Sigmoid colon (tissue), 3 donors: ENCODE results near the gene COLEC11.

ENCODE experiments used
- CTCF ChIP-seq, 4 experiments: fragments of 450-650 bp in 3 of 4; fragments of 200-600 bp in 1 of 4; IDR thresholded peaks; one replicate each; pipeline ENCODE4 v1.5.1; 2016 to 2019; ENCODE audit warnings: antibody characterized with exemption in 4 of 4, mild to moderate bottlenecking in 3 of 4, moderate library complexity in 2 of 4
- POLR2A ChIP-seq, 2 donors: fragments of 450-650 bp; IDR thresholded peaks; one replicate each; pipeline ENCODE4 v1.6.1; 2016; ENCODE audit warnings: antibody characterized with exemption in 2 of 2, mild to moderate bottlenecking in 2 of 2, moderate library complexity in 2 of 2

GRCh38 chr2:3659447-3660432 is 64.8 kb downstream of the COLEC11 start:
- no peak for TF ChIP-seq POLR2A (IDR thresholded peaks at IDR 0.05)
- no peak for TF ChIP-seq CTCF (IDR thresholded peaks at IDR 0.05)
